ENCODE data around the gene GPR34. TPM values are rescaled to one million over a fixed set of nuclear protein-coding genes. Genes with fewer than 3 reads are reported as not detected.
A peak's percentile ranks its signal among the peaks of the same experiment; 100 is the strongest.

Gene GPR34
- total RNA-seq, 6 experiments from 2014 or later = 1.8 to 3.8 (median 3.2) TPM

- intact Hi-C loops (cut with DNase I) = no loop called here
- Histone ChIP-seq H3K36me3 (no peaks in the 10 kb centered on the region), H3K27ac (no peak overlapping the region), H3K4me3 (no peak overlapping the region), H3K27me3 (no peaks in the 10 kb centered on the region), H3K4me1 (no peaks in the 10 kb centered on the region), H3K9me3 (no peaks in the 10 kb centered on the region)
- TF ChIP-seq POLR2A (IDR thresholded peaks at IDR 0.05) (no peak), CTCF (IDR thresholded peaks at IDR 0.05) (no peak)
- WGBS (ENCODE audit: insufficient coverage, low coverage, low lambda C conversion rate, missing lambda C conversion rate) = 43% methylated on average over 1 of the region's 1 CpG
- ATAC-seq (no peak), DNase-seq (no peak)
Observed at GRCh38 chrX:41707218-41707617, 18.4 kb downstream of the GPR34 start.

DNA sequence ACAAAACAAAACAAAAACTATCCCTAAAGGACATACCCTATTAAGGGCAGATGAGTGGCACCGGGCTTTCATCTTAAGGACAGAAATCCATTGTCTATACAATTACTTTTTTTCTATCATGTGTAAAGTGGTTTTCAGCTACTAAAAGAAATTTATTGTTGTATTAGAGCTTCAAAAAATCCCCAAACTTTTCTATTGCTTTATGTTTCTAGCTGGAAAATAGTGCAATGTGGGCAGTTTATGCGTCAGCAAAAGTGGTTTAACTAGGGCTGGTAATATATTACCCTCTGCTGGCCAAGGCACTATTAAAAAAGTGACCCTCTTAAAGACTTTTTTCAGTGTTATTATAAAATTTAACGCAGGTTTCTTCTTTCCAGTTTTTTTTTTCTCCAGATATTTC lies 19.7 kb downstream of the GPR34 start:
- no peak overlapping the region for H3K4me3 ChIP-seq
- no peaks in the 10 kb centered on the region for H3K27me3 ChIP-seq
- H3K36me3 ChIP-seq = no peaks in the 10 kb centered on the region
- ATAC-seq (no peak), DNase-seq (no peak)
- H3K9me3 ChIP-seq = no peaks in the 10 kb centered on the region
- no peaks in the 10 kb centered on the region for H3K4me1 ChIP-seq
- H3K27ac ChIP-seq = no peak overlapping the region
- 36% methylated on average over 3 of the region's 3 CpGs for WGBS (ENCODE audit: insufficient coverage, low coverage, low lambda C conversion rate, missing lambda C conversion rate)
- intact Hi-C loops (cut with DNase I) = no loop called here
- TF ChIP-seq CTCF (IDR thresholded peaks at IDR 0.05) (peak in 1 of 4 donors; percentile 4), POLR2A (IDR thresholded peaks at IDR 0.05) (no peak)

- H3K27me3 ChIP-seq = no peaks in the 10 kb centered on the region
- no peaks in the 10 kb centered on the region for H3K4me1 ChIP-seq
- ATAC-seq (no peak), DNase-seq (no peak)
- intact Hi-C loops (cut with DNase I) = no loop called here
- no peak overlapping the region for H3K27ac ChIP-seq
- no peak for TF ChIP-seq POLR2A (IDR thresholded peaks at IDR 0.05)
- no peak for TF ChIP-seq CTCF (IDR thresholded peaks at IDR 0.05)
- no peaks in the 10 kb centered on the region for H3K9me3 ChIP-seq
- H3K4me3 ChIP-seq = no peak overlapping the region
- WGBS (ENCODE audit: insufficient coverage, low coverage, low lambda C conversion rate, missing lambda C conversion rate) = 69% methylated on average over 5 of the region's 5 CpGs
- H3K36me3 ChIP-seq = no peaks in the 10 kb centered on the region
Observed at GRCh38 chrX:41711021-41711667, 22.4 kb downstream of the GPR34 start.

DNA sequence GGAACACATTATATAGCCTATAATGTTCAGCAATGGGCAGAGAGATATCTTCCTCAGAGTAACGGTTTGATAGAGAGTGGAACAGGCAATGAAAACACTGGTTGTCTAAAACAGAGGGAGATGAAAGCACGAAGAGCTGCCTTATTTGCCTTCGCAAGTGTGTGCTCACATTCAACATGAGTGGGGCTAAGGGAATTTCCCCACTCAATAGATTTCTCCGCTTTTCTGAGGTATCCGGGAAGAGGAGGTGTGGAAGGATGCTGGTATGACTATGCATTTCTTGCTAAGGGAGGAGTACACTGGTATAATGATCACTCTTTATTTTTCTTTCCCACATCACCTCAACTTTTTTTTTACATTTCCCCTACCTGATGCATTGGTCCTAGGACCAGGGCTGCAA lies 27.4 kb downstream of the GPR34 start:
- H3K27ac ChIP-seq = no peak overlapping the region
- no peak for ATAC-seq
- no peak overlapping the region for H3K4me3 ChIP-seq
- intact Hi-C loops (cut with DNase I) = no loop called here
- 79% methylated on average over 5 of the region's 5 CpGs for whole genome bisulfite sequencing (ENCODE audit: insufficient coverage, low coverage, low lambda C conversion rate, missing lambda C conversion rate)
- H3K27me3 ChIP-seq = no peaks in the 10 kb centered on the region
- no peaks in the 10 kb centered on the region for H3K9me3 ChIP-seq
- no peak for DNase-seq
- no peak for TF ChIP-seq CTCF (IDR thresholded peaks at IDR 0.05)
- no peak for TF ChIP-seq POLR2A (IDR thresholded peaks at IDR 0.05)
- no peaks in the 10 kb centered on the region for H3K36me3 ChIP-seq
- no peaks in the 10 kb centered on the region for H3K4me1 ChIP-seq

All from right lobe of liver (tissue), 6 donors.